ENCODE data around the gene PLVAP.
"Not testable (repeated sequence)": the region's sequence is repeated elsewhere in the genome, so short reads cannot be mapped to it uniquely, and the experiment has no call there.

PLVAP gene

GRCh38 chr19:17401628-17402027 is 24.5 kb upstream of the PLVAP start:
- DNase-seq: no peak

GRCh38 chr19:17398902-17399527 is 21.9 kb upstream of the PLVAP start:
- DNase-seq: no peak

GRCh38 chr19:17394891-17395415 is 17.8 kb upstream of the PLVAP start:
- no peak for DNase-seq

- no peak for DNase-seq
These were observed 16.8 kb upstream of the PLVAP start, which contains the start of gene CCDC194 for GRCh38 chr19:17393914-17394313. CCDC194 (minus strand) TSS chr19:17394196; CDS start chr19:17394158, 38 bp downstream.

DNA sequence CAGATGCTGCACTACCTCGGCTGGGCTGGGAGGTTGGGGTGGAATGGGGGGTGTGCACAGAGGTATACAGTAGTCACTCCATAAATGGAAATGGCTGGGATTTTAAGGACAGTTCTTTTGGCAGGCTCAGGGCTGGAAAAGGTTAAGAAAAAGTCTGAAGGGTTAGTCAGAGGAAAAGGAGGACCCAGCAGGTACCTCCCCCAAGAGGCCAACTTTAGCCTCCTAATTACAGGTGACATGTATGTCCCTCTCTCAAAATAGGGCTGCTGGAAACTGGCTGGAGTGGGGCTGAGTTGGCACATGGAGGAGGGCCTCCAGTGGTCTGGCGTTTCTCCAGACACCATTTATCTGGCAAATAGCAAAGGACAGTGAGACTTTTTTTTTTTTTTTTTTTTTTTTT is 15.9 kb upstream of the PLVAP start:
- DNase-seq: no peak

GRCh38 chr19:17391371-17392151 is 14.4 kb upstream of the PLVAP start:
- DNase-seq: peak; percentile 53

DNA sequence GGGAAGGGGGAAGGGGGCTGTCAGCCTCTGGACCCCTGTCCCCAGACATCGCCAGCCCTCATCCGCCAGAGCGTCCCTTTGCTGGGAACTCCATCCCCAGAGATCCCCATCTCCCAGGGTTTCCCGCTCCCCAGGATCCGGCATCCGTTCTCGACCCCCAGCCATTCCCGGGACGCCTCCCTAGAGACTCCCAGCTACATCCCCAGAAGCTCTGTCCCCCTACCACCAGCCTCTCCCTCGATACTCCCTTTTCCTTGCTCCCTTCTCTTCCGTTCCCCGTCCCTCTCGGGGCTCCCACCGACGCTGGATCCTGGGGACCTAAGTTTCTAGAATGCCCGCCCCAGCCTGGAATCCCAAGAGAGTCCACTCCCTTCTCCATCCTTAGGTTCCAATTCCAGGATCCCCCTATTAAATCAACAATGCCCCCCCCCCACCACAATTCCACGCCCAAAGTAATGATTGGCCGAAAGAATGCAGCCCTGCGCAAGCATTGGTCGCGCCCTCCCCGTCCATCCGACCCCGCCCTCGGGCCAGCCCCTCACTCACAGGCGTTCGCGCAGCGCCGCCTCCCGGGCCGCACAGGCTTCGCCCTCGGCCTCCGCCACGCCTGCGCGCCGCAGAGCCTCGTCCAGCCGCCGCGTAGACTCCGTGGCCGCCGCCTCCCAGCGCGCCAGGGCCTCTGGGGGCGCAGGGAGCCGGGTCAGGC is 13.7 kb upstream of the PLVAP start:
- peak; percentile 94 for DNase-seq

- DNase-seq: no peak
These were observed 13.0 kb upstream of the PLVAP start for GRCh38 chr19:17389957-17390664.

DNA sequence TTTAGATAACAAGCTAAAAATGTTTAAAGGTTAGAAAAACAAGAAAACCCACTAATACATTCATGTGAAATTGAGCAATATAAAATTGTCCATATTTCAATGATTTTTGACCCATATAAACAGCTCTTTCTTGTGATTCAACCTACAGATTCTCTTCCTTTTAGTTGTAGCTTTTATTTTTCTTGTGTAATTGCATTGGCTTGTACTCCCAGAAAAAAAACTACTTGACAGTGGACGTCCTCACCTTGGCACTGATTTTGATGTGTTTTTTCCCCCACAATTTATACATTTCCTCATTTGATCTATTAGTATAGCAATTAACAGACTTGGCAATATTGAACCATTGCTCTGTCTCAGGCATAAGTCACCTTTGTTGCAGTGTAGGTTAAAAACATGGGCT is 12.1 kb upstream of the PLVAP start:
- no peak for DNase-seq

DNA sequence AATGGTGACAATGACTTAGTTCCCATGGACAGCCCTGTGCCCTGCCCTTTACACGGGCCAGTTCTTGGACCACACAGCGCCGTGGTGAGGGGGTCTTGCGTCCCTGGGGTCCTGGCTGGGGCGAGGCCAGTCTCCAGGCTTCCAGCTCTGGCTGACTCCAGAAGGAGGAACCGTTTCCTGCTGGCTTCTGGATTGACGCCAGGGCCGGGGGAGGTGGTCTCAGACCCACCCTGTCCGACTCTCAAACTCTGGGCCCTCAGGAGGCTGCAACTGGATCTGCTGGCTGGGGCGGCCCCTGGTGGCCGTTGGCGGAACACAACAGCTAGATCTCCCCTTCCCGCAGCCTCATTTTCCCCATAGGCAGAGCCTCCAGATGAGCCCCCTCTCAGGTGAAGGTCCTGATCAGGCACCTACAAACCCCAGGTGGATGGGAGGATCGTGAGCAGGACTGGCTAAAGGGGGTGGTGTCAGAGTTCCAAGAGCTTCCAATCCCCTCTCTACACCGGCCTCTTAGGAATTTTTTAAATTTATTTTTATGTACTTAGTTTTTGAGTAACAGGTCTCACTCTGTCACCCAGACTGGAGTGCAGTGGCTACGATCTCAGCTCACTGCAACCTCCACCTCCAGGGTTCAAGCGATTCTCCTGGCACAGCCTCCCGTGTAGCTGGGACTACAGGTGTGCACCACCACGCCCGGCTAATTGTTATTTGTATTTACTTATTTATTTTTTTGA is 8.9 kb upstream of the PLVAP start:
- peak; percentile 69 for DNase-seq

DNA sequence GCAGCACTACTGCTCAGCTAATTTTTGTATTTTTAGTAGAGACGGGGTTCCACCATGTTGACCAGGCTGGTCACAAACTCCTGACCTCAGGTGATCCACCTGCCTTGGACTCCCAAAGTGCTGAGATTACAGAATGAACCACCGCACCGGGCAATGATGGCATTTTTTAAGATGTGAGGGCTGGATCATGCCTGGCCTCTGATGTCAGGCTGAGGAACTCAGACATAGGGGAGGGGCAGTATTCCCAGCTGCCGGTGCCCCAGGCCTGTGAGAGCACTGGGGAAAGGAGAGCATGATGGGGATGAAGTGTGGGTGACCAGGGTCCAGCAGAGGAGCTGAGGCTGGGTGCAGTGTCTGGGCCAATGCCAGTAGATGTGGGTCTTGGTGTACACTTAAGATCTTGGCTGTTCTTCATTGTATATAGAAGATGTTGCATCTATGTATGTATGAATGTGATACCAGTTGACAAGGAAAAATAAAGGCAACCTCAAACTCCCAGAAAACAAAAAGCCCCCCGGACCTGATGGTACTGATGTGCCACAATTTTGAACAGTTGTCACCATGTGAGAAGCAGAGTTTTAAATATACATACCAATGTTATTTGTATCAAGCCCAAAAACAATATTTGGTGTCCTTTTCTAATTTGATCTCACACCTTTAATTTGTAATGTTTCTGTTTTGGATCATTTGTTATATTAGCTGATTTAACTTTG is 3.4 kb upstream of the PLVAP start:
- DNase-seq: no peak

GRCh38 chr19:17379221-17379631 is 2.1 kb upstream of the PLVAP start:
- DNase-seq: no peak

- DNase-seq: no peak
These were observed 1.1 kb upstream of the PLVAP start for GRCh38 chr19:17378271-17378670.

- DNase-seq: peak; percentile 87
These were observed 7.0 kb downstream of the PLVAP start for GRCh38 chr19:17370026-17370587.

GRCh38 chr19:17365361-17365760 is 11.8 kb downstream of the PLVAP start:
- DNase-seq: no peak

DNA sequence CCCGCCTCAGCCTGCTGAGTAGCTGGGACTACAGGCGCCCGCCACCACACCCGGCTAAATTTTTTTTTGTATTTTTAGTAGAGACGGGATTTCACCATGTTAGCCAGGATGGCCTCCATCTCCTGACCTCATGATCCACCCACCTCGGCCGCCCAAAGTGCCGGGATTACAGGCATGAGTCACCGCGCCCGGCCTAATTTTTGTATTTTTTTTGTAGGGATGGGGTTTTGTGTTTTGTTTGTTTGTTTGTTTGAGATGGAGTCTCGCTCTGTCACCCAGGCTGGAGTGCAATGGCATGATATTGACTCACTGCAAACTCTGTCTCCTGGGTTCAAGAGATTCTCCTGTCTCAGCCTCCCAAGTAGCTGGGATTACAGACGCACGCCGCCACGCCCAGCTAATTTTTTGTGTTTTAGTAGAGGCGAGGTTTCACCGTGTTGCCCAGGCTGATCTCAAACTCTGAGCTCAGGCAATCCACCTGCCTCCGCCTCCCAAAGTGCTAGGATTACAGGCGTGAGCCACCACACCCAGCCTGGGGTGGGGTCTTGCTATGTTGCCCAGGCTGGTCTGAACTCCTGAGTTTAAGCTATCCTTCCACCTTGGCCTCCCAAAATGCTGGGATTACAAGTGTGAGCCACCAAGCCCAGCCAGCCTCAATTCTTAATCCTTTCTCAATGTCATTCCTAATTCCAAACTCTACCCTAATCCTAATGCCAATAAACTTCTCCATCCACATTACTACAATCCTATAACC is 13.1 kb downstream of the PLVAP start:
- DNase-seq: not testable (repeated sequence)

- no peak for DNase-seq
These were observed 17.0 kb downstream of the PLVAP start for GRCh38 chr19:17359905-17360800.

DNA sequence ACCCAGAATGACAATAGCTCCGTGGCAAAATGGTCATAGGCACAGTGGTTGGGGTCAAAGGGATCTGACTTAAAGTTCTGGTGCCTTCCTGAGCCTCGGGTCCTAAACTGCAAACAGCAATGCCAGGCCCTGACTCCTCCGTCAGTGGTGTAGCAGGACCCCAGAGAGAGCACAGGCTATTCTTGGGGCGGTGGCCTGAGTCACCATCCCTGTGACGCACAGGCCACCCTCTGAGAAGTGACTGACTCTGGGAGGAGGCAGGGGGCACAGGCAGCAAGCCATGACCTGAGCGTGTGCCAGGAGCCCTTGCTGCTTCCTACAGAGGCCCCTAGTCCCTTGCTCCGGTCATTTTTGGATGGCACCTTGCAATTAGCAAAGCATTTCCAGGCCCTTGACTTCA is 18.7 kb downstream of the PLVAP start:
- no peak for DNase-seq

GRCh38 chr19:17357724-17358123 is 19.4 kb downstream of the PLVAP start:
- DNase-seq: no peak

Measured in suppressor macrophage treated with lipopolysaccharide for 4 hours (primary cell).